Spleen (tissue), 3 donors: ENCODE data around the gene EPM2A.

Experiments
- POLR2A ChIP-seq, 3 donors: fragments of 450-650 bp; IDR thresholded peaks; one replicate each; pipeline ENCODE4 v1.5.1; 2017; ENCODE audit warnings: antibody characterized with exemption in 3 of 3, mild to moderate bottlenecking in 1 of 3
- POLR2AphosphoS5 ChIP-seq, 3 donors: sonication (generic); formaldehyde crosslinking; IDR thresholded peaks; one replicate each; pipeline ENCODE4 v1.5.1; 2017; ENCODE audit warnings: antibody characterized with exemption in 3 of 3

DNA sequence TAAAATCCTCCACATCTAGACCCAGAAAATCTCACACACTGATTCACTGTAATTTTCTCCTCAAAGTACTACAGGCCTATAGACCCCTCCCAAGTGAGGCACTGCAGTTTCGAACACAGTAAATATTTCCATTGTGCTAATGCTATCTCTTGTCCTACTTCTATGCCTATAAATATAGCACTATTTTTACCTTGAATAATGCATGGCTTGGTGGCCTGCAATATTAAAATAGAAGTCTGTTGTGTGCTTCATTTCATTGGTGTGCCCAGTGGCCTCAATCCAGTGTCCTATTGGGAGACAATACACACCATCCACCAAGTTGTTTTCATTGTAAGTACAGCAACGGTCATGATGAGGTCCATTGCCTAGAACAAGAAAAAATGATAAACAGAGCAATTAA lies 49.4 kb downstream of the EPM2A start:
- TF ChIP-seq POLR2AphosphoS5 (IDR thresholded peaks at IDR 0.05) (no peak), POLR2A (IDR thresholded peaks at IDR 0.05) (no peak)
